ENCODE data around the gene CYP4Z1.
"Not testable (repeated sequence)": the region's sequence is repeated elsewhere in the genome, so short reads cannot be mapped to it uniquely, and the experiment has no call there.

Gene CYP4Z1, protein sequence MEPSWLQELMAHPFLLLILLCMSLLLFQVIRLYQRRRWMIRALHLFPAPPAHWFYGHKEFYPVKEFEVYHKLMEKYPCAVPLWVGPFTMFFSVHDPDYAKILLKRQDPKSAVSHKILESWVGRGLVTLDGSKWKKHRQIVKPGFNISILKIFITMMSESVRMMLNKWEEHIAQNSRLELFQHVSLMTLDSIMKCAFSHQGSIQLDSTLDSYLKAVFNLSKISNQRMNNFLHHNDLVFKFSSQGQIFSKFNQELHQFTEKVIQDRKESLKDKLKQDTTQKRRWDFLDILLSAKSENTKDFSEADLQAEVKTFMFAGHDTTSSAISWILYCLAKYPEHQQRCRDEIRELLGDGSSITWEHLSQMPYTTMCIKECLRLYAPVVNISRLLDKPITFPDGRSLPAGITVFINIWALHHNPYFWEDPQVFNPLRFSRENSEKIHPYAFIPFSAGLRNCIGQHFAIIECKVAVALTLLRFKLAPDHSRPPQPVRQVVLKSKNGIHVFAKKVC

GRCh38 chr1:47067097-47067594 is at the start of gene CYP4Z1:
Gene CYP4Z1 (plus strand): TSS chr1:47067231. CDS start chr1:47067491, 260 bp downstream.
- no peak for DNase-seq

DNA sequence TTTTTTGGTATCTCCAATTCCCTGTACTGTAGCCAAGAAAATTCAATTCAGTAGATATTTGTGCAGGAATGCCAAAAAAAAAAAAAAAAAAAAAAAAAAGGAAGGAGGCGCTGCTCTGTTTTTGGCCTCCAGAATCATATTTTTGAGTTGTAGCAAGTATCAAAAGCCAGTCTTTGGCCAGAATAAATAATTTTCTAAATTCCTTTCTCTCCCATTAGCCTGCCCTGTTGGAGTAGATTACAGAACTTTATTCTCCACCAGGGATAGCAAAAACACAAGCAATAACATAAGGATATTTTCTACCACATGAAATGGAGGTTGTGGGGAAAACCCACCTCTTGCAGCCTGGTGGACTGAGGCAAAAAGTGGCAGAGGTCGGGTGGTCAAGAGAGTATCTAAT is 46.0 kb upstream of the CYP4Z1 start:
- DNase-seq = no peak

DNA sequence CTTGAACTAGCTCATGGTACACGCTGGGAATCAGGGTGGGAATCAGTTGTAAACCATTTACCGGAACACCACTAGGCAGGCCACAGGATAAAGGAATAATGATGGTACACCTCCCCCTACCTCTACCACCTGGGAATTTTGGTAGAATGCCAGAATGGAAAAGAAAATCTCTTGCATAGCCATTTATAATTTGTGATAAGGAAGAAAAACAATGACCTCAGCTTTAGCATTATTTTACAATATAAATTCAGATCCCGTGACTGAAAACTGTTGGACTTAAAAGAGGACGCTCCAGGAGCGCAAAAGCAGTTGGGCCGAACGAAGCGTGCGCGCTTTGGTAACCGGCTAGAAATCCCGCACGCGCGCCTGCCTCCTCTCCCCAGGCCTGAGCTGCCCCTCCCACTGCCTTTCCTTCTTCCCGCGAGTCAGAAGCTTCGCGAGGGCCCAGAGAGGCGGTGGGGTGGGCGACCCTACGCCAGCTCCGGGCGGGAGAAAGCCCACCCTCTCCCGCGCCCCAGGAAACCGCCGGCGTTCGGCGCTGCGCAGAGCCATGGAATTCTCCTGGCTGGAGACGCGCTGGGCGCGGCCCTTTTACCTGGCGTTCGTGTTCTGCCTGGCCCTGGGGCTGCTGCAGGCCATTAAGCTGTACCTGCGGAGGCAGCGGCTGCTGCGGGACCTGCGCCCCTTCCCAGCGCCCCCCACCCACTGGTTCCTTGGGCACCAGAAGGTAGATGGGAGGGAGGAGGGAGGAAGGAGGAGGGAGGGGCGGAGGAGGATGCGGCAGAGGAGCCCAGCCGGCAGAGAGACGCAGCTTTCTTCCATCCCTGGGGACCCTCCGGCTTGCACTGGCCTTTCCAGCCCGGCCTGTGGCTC is 43.5 kb upstream of the CYP4Z1 start, which contains the start of gene CYP4X1:
TSS of gene CYP4X1 (plus strand) at position 402 of the 873 bp plus-strand sequence. CDS start at position 551, 149 bp downstream.
- no peak for DNase-seq

DNA sequence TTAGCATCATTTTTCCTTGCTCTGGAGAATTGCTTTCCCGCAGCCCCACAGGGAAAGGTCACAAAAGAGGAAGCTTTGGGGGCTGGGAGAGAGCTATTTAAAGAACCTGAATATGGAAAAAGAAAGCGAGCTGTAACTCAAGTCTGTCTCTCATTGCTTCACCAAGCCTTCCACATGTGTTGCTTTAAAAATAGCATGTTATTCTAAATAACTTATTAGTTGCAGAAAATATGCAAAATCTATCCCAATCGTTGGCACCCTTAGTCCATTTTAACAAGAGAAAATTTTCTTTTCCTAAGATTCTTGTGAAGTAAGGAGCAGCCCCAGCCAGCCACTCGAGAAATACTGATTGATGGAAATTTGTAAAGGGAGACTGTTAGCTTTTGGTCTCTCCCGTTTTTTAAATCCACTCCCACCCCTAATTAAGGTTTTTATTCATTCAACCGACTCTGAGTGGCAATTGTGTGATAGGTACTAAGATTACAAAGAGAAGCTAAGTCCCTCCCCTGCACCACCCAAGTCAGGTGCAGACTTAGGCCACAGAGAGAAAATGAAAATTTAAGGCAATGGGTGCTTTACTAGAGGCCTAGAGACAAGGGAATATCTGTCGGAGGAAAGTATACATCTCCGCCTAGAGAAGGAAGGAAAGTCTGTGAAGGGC is 42.8 kb upstream of the CYP4Z1 start:
- no peak for DNase-seq

DNA sequence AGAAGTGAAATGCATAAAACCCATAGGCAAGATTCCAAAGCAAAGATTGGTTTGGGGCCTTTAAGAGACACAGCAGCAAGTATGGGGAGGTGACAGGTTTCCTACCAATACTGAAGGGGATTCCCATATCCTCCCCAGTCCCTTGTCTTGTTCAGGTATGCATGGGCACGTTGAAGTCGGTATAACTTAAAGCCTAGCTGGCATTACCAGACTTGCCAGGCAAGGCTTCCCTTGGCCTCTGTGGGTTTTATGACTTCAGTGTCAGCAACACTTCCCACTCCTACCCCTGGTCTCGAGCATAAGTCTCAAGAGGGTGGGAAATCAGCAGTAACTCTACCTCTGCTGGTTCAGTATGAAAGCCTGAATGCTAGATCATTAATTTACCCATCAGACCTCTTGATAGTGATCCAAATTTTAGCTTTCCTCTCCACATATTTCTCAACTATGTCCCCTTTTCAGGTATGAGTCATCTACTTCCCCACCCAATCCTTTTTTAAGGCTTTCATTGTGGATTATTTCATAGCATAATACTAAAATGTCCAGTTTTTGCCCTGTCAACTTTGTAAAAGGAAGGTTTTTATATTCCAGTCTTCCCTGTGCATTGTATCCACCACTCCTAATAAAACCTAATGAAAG is 36.7 kb upstream of the CYP4Z1 start:
- DNase-seq = no peak

GRCh38 chr1:47031059-47031458 is 36.0 kb upstream of the CYP4Z1 start:
- DNase-seq = no peak

GRCh38 chr1:47031585-47031984 is 35.4 kb upstream of the CYP4Z1 start:
- no peak for DNase-seq

DNA sequence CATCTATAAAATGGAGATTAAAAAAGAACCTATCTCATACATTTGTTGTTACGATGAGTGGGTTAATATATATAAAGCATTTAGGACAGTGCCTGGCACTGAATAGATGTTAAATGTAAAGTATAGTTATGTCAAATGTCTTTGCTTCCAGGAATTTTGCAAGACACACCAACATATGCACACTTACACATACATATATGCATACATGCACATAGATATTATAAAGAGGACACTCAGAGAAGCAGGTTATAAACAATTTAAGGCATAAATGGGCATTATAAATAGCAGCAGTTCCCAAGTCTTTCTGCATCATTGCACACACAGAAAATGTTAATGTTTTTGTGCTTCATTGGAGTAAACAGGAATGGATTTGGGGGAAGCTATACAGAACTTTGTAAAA is 30.3 kb upstream of the CYP4Z1 start:
- no peak for DNase-seq

GRCh38 chr1:47059376-47059775 is 7.7 kb upstream of the CYP4Z1 start:
- no peak for DNase-seq

- not testable (repeated sequence) for DNase-seq
These were observed 2.0 kb downstream of the CYP4Z1 start for GRCh38 chr1:47069080-47069479.

GRCh38 chr1:47069509-47069908 is 2.5 kb downstream of the CYP4Z1 start:
- not testable (repeated sequence) for DNase-seq

DNA sequence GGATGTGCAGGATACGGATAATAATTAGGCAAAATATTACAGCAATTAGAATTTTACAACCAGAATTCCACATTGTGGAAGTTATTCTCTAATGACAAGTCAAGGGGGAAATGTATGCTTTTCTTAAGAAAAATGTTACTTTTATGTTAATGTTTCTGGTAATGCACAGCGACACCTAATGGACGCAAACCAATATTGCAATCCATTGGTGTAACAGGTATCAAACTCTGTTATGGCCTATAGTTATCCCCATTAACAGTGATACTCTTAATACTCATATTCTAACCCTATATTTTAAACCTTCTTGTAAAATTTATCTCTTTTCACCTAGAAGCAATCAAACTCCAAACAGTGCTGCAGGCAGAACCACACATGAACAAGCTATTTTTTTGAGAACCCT is 22.3 kb downstream of the CYP4Z1 start:
- DNase-seq = peak; percentile 24

DNA sequence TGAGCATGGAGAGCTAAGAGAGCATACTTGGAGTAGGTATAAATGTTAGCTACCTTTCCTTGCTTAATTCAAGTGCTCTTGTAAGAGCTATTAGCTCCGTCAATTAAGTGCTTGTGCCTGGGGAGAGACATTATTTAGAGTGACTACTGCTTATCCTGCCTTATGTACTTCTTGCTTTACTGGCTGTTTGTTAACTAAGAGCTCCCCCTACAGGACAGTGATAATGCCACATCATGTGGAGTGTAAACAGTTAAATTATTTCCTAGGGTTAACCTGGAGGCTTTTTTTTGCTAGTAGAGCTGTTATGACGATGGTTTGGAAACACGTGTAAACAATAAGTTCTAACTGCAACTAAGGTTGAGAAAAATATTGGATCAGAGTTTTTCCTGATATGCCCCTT is 24.4 kb downstream of the CYP4Z1 start:
- not testable (repeated sequence) for DNase-seq

DNA sequence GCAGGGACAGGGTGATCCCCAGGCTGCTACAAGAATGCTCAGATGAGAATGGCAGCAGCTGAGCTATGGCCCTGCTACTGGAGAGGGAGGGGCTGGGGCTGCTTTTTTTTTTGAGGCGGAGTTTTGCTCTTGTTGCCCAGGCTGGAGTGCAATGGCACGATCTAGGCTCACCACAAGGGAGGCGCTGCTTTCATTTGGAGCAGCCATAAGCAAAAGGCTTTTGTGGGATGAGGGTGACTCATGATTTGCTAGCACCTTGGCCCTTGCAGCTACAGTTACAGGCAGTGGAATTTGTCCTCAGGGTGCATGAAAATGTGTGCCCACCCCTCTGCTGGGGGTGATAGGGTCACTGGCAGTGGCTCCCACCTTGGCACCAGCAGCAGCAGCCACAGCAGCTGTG is 37.8 kb downstream of the CYP4Z1 start:
- no peak for DNase-seq

GRCh38 chr1:47106792-47107191 is 39.8 kb downstream of the CYP4Z1 start:
- no peak for DNase-seq

DNA sequence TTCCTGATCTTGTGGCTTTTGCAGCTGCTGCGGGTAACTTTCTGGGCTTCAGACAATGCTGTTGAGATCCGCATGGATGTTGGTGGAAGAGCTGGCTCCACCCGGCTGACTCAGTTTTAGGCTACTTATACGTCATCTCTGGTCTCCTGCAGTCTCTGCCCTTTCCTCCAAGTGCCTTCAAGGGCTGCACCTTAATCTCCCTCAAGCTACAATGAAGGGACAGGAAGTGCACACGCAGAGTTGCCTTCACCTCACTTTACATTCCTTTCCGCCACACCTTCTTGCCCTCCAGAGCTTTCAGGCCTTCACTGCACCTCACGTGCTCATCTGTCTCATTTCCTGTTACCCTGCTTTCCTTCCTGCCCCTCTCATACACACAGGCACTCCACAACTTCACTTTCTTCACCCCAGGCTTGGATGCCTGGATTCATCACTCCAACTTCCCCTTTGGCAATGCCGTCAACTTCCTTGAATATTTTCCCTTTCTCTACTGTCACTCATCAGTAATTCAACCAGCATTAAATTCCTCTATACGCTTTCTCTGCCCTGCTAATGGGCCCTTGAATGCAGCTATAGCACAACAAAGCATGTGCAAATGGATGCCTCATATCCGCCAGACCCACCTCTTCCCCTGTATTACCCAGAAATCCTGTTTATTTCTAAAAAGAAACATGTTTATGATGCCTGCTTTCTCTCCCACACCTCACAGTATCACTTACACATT is 41.0 kb downstream of the CYP4Z1 start:
- DNase-seq = not testable (repeated sequence)

- DNase-seq = not testable (repeated sequence)
These were observed 42.5 kb downstream of the CYP4Z1 start for GRCh38 chr1:47109482-47109881.

DNA sequence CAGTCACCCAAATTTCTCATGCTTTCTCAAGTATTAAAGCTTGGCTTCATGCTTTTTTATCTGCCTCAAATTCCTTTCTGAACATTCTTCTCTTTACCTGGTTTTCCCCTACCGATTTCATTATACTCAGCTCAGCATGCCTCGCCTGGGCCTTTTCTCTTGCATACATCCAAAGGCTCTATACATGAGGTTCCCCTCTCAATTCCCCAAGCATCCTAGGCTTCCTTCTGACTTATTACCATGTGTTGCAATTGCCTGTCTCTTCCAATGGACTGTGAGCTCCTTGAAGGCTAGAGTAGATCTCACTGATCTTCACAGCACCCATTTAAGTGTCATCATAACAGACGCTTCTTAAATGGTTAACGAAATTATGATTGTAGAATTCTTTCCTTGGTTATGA is 46.1 kb downstream of the CYP4Z1 start:
- DNase-seq = no peak

- not testable (repeated sequence) for DNase-seq
These were observed 54.0 kb downstream of the CYP4Z1 start for GRCh38 chr1:47121039-47121438.

- DNase-seq = not testable (repeated sequence)
These were observed 57.8 kb downstream of the CYP4Z1 start for GRCh38 chr1:47124834-47125233.

DNA sequence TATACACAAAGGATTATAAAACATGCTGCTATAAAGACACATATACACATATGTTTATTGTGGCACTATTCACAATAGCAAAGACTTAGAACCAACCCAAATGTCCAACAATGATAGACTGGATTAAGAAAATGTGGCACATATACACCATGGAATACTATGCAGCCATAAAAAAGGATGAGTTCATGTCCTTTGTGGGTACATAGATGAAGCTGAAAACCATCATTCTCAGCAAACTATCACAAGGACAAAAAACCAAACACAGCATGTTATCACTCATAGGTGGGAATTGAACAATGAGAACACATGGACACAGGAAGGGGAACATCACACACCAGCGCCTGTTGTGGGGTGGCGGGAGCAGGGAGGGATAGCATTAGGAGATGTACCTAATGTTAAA is 60.0 kb downstream of the CYP4Z1 start:
- DNase-seq = not testable (repeated sequence)

- no peak for DNase-seq
These were observed 61.2 kb downstream of the CYP4Z1 start for GRCh38 chr1:47128221-47128620.

Measured in inflammatory macrophage treated with lipopolysaccharide for 4 hours (primary cell).